ENCODE measurements around the gene RETREG1.

RETREG1 gene

GRCh38 chr5:16588434-16589214 is 28.2 kb downstream of the RETREG1 start:
- DNase-seq (ENCODE audit: low read depth) = no peak
- no peak overlapping the region for H3K4me3 ChIP-seq (ENCODE audit: low read length)
- TF ChIP-seq, protein P1, sequence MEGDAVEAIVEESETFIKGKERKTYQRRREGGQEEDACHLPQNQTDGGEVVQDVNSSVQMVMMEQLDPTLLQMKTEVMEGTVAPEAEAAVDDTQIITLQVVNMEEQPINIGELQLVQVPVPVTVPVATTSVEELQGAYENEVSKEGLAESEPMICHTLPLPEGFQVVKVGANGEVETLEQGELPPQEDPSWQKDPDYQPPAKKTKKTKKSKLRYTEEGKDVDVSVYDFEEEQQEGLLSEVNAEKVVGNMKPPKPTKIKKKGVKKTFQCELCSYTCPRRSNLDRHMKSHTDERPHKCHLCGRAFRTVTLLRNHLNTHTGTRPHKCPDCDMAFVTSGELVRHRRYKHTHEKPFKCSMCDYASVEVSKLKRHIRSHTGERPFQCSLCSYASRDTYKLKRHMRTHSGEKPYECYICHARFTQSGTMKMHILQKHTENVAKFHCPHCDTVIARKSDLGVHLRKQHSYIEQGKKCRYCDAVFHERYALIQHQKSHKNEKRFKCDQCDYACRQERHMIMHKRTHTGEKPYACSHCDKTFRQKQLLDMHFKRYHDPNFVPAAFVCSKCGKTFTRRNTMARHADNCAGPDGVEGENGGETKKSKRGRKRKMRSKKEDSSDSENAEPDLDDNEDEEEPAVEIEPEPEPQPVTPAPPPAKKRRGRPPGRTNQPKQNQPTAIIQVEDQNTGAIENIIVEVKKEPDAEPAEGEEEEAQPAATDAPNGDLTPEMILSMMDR (IDR thresholded peaks at IDR 0.05; ENCODE audit: insufficient read depth, low read depth, low read length, missing control alignments) = no peak

- TF ChIP-seq, protein P1 (IDR thresholded peaks at IDR 0.05; ENCODE audit: insufficient read depth, low read depth, low read length, missing control alignments) = no peak
- DNase-seq (ENCODE audit: low read depth) = no peak
- no peak overlapping the region for H3K4me3 ChIP-seq (ENCODE audit: low read length)
Measured at GRCh38 chr5:16586556-16586955, 30.2 kb downstream of the RETREG1 start.

DNA sequence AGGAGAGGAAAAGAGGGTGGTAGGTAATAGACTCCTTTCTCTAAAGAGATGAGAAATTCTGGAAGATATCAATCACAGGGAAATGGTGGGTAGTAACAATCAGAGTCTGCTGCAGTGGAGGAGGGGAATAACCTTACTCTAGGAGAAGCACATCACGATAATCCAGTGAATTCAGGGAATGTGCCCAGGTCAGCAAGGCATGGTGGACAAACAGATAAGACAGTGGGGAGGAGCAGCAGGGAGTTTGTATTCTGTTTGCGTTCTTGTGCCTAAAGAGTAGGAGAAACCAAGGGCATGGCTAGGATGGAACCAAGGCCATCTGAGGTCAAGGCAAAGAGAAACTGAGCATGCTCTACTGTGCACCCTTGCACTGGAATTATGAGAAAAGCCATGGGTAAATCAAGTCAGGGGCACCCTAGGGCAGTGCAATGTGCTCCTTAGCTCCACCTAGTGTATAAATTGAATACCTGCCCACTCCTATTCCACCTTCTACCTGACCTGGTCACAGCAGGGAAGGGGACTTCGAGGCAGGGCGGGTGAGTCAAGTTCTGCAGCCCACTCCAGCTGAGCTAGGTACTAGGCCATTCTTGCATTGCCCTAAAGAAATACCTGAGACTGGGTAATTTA is 31.6 kb downstream of the RETREG1 start:
- TF ChIP-seq, protein P1 (IDR thresholded peaks at IDR 0.05; ENCODE audit: insufficient read depth, low read depth, low read length, missing control alignments) = peak; percentile 68
- H3K4me3 ChIP-seq (ENCODE audit: low read length) = no peak overlapping the region
- DNase-seq (ENCODE audit: low read depth) = peak; percentile 18

DNA sequence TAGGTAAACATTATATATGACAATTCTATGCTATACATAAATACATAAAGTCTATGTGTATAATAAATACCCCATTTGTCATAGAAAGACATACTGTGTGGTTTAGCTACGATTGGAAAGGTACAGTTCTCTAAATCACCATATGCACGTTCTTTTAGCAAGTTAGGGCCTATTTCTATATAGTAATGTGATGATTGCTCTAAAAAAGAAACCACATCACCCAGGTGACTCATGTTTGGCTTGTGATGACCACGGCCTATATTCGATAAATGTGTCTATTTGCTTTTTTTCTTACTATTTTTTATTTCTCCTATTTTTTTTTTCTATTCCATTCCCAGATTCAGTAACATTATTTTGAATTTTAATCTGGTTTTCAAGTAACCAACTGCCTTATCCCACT is 34.7 kb downstream of the RETREG1 start:
- H3K4me3 ChIP-seq (ENCODE audit: low read length) = no peak overlapping the region
- DNase-seq (ENCODE audit: low read depth) = peak; percentile 68
- TF ChIP-seq, protein P1 (IDR thresholded peaks at IDR 0.05; ENCODE audit: insufficient read depth, low read depth, low read length, missing control alignments) = no peak

DNA sequence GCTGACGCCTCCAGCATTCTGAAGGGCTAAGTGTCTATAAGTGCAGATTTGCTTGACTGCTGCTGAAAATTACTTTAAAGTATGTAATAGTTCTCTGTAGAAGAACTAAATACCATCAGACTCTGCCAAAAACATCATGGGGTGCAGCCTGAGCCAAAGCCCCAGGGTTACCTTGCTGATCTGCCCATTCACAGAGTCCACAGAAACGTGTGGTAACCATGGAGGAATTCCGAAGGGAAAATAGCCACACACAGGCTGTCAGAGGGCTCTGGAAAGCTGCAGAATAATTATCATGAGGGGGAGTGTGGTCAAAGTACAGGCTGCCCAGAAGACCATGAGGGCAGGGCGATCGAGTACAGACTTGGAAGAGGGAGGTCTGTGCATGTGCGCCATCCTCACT is 36.4 kb downstream of the RETREG1 start:
- TF ChIP-seq, protein P1 (IDR thresholded peaks at IDR 0.05; ENCODE audit: insufficient read depth, low read depth, low read length, missing control alignments) = no peak
- DNase-seq (ENCODE audit: low read depth) = no peak
- no peak overlapping the region for H3K4me3 ChIP-seq (ENCODE audit: low read length)

GRCh38 chr5:16579142-16579847 is 37.5 kb downstream of the RETREG1 start:
- TF ChIP-seq, protein P1 (IDR thresholded peaks at IDR 0.05; ENCODE audit: insufficient read depth, low read depth, low read length, missing control alignments) = no peak
- H3K4me3 ChIP-seq (ENCODE audit: low read length) = no peak overlapping the region
- DNase-seq (ENCODE audit: low read depth) = no peak

All from epithelial cell of esophagus (primary cell).